HG02885 (cell line): ENCODE data around the gene TPSAB1.
"Not testable (repeated sequence)": the region's sequence is repeated elsewhere in the genome, so short reads cannot be mapped to it uniquely, and the experiment has no call there.

ENCODE experiments used
- ATAC-seq: cut with Tn5 transposase; IDR thresholded peaks from one replicate; pipeline ENCODE4 v1.9.1; 2021; ENCODE audit warnings: mild to moderate bottlenecking; ENCODE audit not compliant: unreplicated experiment, poor library complexity

Gene TPSAB1

GRCh38 chr16:1222553-1223354 is 17.8 kb upstream of the TPSAB1 start:
- ATAC-seq, result no peak

- no peak for ATAC-seq
Observed at GRCh38 chr16:1223355-1224214, 16.9 kb upstream of the TPSAB1 start.

DNA sequence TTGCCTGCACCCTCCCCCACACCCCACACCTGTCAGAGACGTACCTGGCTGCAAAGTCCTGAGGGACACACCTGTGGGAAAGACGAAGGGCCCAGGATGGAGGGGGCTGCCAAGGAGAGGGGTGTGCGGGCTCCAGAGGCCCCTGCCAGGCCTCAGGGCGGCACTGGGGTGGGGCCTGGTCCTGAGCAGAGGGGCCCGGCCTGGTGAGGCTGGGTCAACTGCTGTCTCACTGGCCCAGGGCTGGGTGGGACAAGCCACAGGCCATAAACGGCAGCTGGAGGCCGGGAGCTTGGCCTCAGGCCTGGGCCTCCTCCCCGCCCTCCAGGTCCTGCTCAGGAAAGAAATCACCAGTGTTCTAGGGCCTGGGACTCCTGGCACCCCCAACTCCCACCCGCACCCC is 15.9 kb upstream of the TPSAB1 start:
- ATAC-seq, result no peak

DNA sequence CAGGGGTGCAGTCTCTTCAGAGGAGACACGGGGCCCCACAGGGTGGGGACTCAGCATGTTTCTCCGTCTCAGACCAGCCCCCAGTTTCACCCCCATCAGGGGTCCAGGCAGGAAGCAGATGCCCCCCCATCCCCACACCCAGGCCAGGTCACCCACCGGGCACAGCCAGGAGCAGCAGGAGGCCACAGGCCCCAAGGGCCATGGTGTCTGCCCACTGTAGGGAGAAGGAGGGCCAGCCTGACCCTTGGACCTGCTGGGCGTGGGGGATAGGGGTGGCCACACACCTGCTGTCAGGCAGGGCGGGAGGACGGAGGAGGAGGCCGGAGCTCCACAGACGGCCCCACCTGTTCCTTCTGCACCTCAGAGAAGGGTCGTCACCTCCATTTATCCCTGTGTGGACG is 15.5 kb upstream of the TPSAB1 start, which contains the start of gene TPSG1:
Gene TPSG1, minus strand, starts transcription at position 218 of the 401 bp plus-strand sequence. Its CDS starts 16 bp downstream, at position 202.
- ATAC-seq, result no peak

DNA sequence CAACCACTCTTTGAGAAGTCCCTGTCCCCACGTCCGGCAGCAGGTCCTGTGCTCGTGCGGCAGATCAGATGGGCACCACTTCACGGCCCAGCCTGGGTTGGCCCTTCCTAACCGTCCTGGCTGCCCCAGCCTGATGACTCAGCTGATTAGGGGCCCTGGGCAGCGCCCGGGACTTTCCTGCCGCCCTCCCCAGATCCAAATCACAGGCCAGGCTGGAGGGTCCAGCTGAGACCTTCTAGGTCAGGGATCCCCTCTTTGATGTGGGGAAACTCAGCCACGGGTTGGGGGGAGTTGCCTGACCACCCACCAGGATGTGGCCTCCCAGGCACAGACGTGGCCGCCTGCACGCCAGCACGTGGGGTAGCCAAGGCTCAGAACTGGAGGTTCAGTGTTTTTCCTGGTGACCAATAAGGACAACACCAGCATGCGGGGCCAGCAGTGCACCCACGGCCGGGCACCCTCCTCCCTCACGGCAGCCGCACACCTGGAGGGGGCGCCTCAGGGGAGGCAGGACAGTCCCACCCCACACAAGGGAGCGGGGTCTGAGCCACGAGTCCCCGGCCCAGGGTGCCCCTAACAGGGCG is 14.7 kb upstream of the TPSAB1 start:
- not testable (repeated sequence) for ATAC-seq

DNA sequence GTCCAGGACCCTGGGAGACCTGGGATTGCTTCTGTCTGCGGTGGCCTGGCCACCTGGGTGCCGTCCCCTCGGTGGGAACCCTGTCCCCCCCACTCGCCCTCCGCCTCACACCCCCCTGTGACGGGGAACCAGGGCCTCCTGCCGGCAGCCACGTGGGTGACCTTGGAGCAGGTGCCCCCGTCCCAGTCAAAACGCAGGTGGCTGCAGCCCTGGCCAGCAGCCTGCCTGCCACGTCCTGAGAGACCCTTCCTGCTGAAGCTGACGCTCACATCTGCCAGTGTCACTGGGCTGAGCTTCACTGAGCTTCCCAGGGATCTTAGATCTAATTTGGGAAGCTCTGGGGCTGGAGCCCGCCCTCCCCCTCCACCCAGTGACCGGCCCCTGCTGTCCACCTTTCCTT is 13.8 kb upstream of the TPSAB1 start:
- not testable (repeated sequence) for ATAC-seq

GRCh38 chr16:1228227-1228626 is 12.3 kb upstream of the TPSAB1 start:
- ATAC-seq, result not testable (repeated sequence)

- ATAC-seq, result not testable (repeated sequence)
Observed at GRCh38 chr16:1229476-1229875, 11.0 kb upstream of the TPSAB1 start.

DNA sequence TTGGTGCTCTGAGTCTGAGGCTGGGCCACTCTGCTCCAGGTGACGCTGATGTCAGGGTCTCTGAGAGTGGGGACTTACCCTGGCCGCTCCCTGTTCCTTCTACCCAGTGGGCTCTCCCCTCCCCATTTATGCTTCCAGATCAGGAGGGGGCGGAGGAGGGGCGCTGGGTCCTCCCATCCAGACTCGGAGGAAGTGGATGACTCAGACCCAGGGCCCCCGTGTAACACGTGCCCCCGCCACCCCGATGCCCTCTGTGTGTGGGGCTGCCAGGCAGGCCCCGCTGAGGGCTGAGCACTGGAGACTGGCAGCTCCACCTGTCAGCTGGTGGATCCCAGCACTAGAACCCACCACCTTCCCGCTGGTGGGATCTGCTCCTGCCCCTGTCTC is 10.4 kb upstream of the TPSAB1 start, which contains the start of gene TPSB2:
Gene TPSB2, minus strand, starts transcription at position 101 of the 387 bp plus-strand sequence. CDS start 233 bp downstream, outside the sequence.
- not testable (repeated sequence) for ATAC-seq

- ATAC-seq, result not testable (repeated sequence)
Observed at GRCh38 chr16:1230471-1231212, 9.9 kb upstream of the TPSAB1 start.

DNA sequence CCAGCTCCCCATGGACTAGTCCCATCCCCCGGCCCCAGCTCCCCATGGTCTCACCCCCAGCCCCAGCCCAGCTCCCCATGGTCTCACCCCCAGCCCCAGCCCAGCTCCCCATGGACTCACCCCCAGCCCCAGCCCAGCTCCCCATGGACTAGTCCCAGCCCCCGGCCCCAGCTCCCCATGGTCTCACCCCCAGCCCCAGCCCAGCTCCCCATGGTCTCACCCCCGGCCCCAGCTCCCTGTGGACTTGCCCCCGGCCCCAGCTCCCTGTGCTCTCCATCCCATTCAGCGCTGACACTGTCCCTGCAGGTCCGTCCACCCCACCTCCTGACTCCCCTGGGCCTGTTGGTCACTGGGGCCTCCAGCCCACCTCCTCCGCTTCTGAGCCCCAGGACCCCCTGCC is 9.2 kb upstream of the TPSAB1 start:
- not testable (repeated sequence) for ATAC-seq

DNA sequence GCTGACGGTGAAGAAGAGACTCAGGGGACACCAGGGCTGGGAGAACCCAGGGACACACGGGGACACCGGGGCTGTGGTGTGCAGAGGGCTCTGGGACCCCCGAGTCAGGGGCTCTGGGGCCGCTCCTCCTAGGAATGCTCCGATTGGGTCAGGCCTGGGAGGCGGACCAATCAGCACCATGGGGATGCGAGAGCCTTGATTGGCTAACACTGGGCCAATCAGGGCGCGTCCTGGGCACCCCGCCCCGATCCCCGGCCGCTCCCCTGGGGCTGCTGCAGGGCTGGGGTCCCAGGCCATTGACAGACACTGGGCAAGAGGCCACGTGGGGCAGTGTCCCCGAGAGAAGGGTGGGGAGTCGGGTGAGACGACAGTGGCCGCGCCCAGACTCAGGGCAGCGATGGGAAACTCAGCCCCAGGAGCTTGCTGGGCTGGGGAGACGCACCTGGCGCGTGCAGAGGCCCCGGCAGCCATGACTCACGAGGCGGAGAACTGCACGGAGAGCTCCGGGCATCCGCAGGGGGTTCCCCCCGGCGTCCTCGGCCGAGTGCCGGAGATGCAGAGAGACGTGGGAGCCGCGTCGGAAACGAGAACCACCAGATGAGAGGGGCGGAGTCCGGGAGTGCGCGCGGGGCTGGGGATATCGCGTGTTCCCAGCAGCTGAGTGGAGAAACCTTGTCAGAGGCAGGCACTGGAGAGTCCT is 8.3 kb upstream of the TPSAB1 start:
- not testable (repeated sequence) for ATAC-seq

DNA sequence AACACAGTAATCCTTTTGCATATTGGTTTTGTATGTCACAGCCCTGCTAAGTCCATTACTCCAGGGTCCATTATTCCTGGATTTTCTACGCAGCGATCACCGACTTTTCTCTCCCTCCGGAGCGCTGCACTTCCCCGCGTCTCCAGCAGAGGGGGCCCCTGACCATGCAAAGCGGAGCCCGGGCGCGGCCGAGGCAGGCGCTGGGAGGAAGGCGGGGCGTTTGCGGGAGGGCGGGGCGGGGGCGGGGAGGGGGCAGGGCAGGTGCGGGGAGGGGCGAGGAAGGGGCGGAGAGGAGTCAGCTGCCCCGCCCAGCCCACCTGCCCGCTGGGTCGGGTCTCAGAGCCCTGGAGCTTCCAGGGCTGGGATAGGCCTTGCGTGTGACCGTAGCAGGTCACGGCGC is 3.8 kb upstream of the TPSAB1 start:
- ATAC-seq, result not testable (repeated sequence)

- no peak for ATAC-seq
Observed at GRCh38 chr16:1237990-1238389, 2.5 kb upstream of the TPSAB1 start.

DNA sequence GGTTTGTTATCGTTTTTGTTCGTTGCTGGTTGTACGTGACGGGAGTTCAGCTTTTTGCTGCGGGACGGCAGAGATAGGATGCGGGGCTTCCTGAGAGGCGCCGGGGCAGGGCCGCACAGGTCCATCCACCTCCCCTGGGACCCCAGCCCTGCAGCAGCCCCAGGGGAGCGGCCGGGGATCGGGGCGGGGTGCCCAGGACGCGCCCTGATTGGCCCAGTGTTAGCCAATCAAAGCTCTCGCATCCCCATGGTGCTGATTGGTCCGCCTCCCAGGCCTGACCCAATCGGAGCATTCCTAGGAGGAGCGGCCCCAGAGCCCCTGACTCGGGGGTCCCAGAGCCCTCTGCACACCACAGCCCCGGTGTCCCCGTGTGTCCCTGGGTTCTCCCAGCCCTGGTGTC is 1.6 kb upstream of the TPSAB1 start:
- ATAC-seq, result not testable (repeated sequence)

DNA sequence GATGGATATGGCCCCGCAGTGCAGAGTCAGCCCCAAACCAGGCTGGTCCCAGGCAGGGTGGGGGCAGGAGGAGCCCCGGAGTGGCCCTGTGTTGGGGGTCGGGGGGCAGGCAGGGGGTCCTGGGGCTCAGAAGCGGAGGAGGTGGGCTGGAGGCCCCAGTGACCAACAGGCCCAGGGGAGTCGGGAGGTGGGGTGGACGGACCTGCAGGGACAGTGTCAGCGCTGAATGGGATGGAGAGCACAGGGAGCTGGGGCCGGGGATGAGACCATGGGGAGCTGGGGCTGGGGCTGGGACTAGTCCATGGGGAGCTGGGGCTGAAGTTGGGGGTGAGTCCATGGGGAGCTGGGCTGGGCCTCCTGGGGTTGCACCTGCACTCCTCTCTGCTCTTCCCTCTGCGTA is 930 bp upstream of the TPSAB1 start:
- ATAC-seq, result not testable (repeated sequence)

DNA sequence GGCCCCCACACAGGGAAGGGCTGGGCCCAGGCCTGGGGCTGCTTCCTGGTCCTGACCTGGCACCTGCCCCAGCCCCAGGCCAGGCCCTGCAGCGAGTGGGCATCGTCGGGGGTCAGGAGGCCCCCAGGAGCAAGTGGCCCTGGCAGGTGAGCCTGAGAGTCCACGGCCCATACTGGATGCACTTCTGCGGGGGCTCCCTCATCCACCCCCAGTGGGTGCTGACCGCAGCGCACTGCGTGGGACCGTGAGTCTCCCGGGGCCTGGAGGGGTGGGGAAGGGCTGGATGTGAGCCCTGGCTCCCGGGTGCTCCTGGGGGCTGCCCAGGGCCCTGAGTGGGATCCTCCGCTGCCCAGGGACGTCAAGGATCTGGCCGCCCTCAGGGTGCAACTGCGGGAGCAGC is 576 bp downstream of the TPSAB1 start:
- ATAC-seq, result not testable (repeated sequence)

GRCh38 chr16:1243363-1243762 is 2.9 kb downstream of the TPSAB1 start:
- ATAC-seq, result not testable (repeated sequence)
